ENCODE measurements around the gene CNN2. TPM values are rescaled to one million over a fixed set of nuclear protein-coding genes. Genes with fewer than 3 reads are reported as not detected.
A peak's percentile ranks its signal among the peaks of the same experiment; 100 is the strongest.

Gene CNN2
- 31.7 and 32.2 TPM in 2 replicates for polyA plus RNA-seq (2011; rRNA removed)
- 102 and 104 TPM in 2 replicates for polyA plus RNA-seq (2012; cell fraction: cytosol; rRNA removed)
- polyA plus RNA-seq (2012; cell fraction: nucleus; rRNA removed) = 111 TPM in 2 replicates
- polyA plus RNA-seq (2017; fragmentation: RNase III; extraction: RNeasy Plus Mini Kit Qiagen cat#74134 plus additional on column Dnase treatment) = 99.3 to 115 TPM (median 101 TPM) in 3 replicates
- polyA minus RNA-seq (2011; rRNA and poly(A)+ RNA removed) = 94.3 and 125 TPM in 2 replicates

- CTCF ChIA-PET = interaction anchor here (0.7 to 2.7 kb wide), 6 partner anchors 13 to 218 kb away, joined by 3 to 12 read pairs (median 4); partner anchors contain the start of gene ABCA7
- WGBS (ENCODE audit: missing lambda C conversion rate) = 66% methylated on average over 5 of the region's 63 CpGs
- TF ChIP-seq PHF8 (IDR thresholded peaks at IDR 0.05; ENCODE audit: borderline replicate concordance, low read depth) (peak; percentile 74; the same call in 1 of the 2 replicates), POLR2A (IDR thresholded peaks at IDR 0.05; ENCODE audit: low read length) (peak; percentile 33), CBX8 (IDR thresholded peaks at IDR 0.05) (no peak)
- peak within 1 kb of the TSS; percentile 96 for H3K4me2 ChIP-seq
- peak; percentile 67 to 69 for DNase-seq (ENCODE audit: low read depth in 1 of 2, low spot score in 1 of 2)
- H3K4me3 ChIP-seq = peak within 1 kb of the TSS; percentile 87
- peak; percentile 81 to 89 for ATAC-seq
- H3K9me3 ChIP-seq = no peaks in the 10 kb centered on the region
- peak within 1 kb of the TSS; percentile 92 to 100 for H3K27ac ChIP-seq
- H3K4me1 ChIP-seq = peaks cover 13% of the 10 kb centered on the region; the same call in 1 of the 3 replicates
- FAIRE-seq = no peak
- POLR2A ChIA-PET = interaction anchor here (1.5 kb wide), 1 partner anchor 13 kb away, joined by 6 read pairs; the partner anchor contains the start of gene ABCA7
Measured at GRCh38 chr19:1025960-1026782, at the start of gene CNN2. CNN2 (plus strand) TSS chr19:1026608; CDS start chr19:1026662, 54 bp downstream.

- no peak overlapping the region for H3K27ac ChIP-seq
- no peaks in the 10 kb centered on the region for H3K9me3 ChIP-seq
- no peak for DNase-seq (ENCODE audit: low read depth in 1 of 2, low spot score in 1 of 2)
- H3K4me1 ChIP-seq = peaks cover 9% of the 10 kb centered on the region
- 82% methylated on average over 21 of the region's 24 CpGs for WGBS (ENCODE audit: missing lambda C conversion rate)
- ChIA-PET POLR2A (no interaction called here), CTCF (interaction anchor here (0.7 to 1.4 kb wide), 2 partner anchors 10 to 289 kb away, joined by 3 read pairs; no protein-coding TSS in a partner anchor)
- H3K4me2 ChIP-seq = no peak overlapping the region
- FAIRE-seq = no peak
- peak; percentile 38 to 45; a peak in 3 of 6 replicates for ATAC-seq
- TF ChIP-seq HEYL (CRISPR knock-in tag; IDR thresholded peaks at IDR 0.05) = no peak
- no peak for TF ChIP-seq RFX5 (IDR thresholded peaks at IDR 0.05)
- no peak for TF ChIP-seq EP300 (IDR thresholded peaks at IDR 0.05)
- TF ChIP-seq MAX (IDR thresholded peaks at IDR 0.05) = no peak
- no peak for TF ChIP-seq FOSB (CRISPR knock-in tag; IDR thresholded peaks at IDR 0.05)
- TF ChIP-seq USF2 (IDR thresholded peaks at IDR 0.05) = no peak
- TF ChIP-seq HES2 (IDR thresholded peaks at IDR 0.05) = no peak
- no peak for TF ChIP-seq EHMT2 (IDR thresholded peaks at IDR 0.05; ENCODE audit: low read depth)
- TF ChIP-seq E2F6 (IDR thresholded peaks at IDR 0.05; ENCODE audit: borderline replicate concordance, low read depth) = no peak
- TF ChIP-seq ZFP36 (IDR thresholded peaks at IDR 0.05; ENCODE audit: borderline replicate concordance, partially characterized antibody) = no peak
- TF ChIP-seq ZSCAN20 (CRISPR knock-in tag; IDR thresholded peaks at IDR 0.05) = no peak
- TF ChIP-seq CHD2 (IDR thresholded peaks at IDR 0.05; ENCODE audit: low read length, partially characterized antibody) = no peak
- no peak for TF ChIP-seq NR3C1 (IDR thresholded peaks at IDR 0.05)
- TF ChIP-seq HOXB5 (CRISPR knock-in tag; IDR thresholded peaks at IDR 0.05) = no peak
- TF ChIP-seq FOXS1 (CRISPR knock-in tag; IDR thresholded peaks at IDR 0.05) = no peak
- TF ChIP-seq CEBPB (IDR thresholded peaks at IDR 0.05) = no peak
- TF ChIP-seq JUN (IDR thresholded peaks at IDR 0.05) = no peak
- TF ChIP-seq BCL3 (IDR thresholded peaks at IDR 0.05) = no peak
- no peak overlapping the region for H3K4me3 ChIP-seq
Measured at GRCh38 chr19:977058-977464, 49.3 kb upstream of the CNN2 start.
